GM18861 (cell line): ENCODE measurements around the gene FETUB.

Experiments
- ATAC-seq: cut with Tn5 transposase; IDR thresholded peaks from one replicate; pipeline ENCODE4 v1.9.1; 2021; ENCODE audit not compliant: unreplicated experiment

Gene FETUB

GRCh38 chr3:186612721-186613636 lies 27.2 kb upstream of the FETUB start, which contains the start of gene AHSG:
TSS of gene AHSG (plus strand) at chr3:186613060. CDS start at chr3:186613142, 82 bp downstream.
- ATAC-seq: no peak

- ATAC-seq: no peak
Measured at GRCh38 chr3:186613637-186614265, 26.4 kb upstream of the FETUB start.

- ATAC-seq: no peak
Measured at GRCh38 chr3:186614266-186614596, 26.0 kb upstream of the FETUB start.

GRCh38 chr3:186614597-186615483 lies 25.4 kb upstream of the FETUB start:
- ATAC-seq: no peak

GRCh38 chr3:186616299-186616617 lies 23.9 kb upstream of the FETUB start:
- ATAC-seq: no peak

GRCh38 chr3:186617036-186617946 lies 22.9 kb upstream of the FETUB start:
- ATAC-seq: peak; percentile 69

GRCh38 chr3:186618318-186618938 lies 21.8 kb upstream of the FETUB start:
- no peak for ATAC-seq

- ATAC-seq: no peak
Measured at GRCh38 chr3:186619787-186620212, 20.4 kb upstream of the FETUB start.

GRCh38 chr3:186620213-186621092 lies 19.7 kb upstream of the FETUB start:
- no peak for ATAC-seq

GRCh38 chr3:186621894-186622650 lies 18.1 kb upstream of the FETUB start:
- ATAC-seq: no peak

- ATAC-seq: no peak
Measured at GRCh38 chr3:186622651-186623310, 17.4 kb upstream of the FETUB start.

GRCh38 chr3:186624598-186624997 lies 15.6 kb upstream of the FETUB start:
- no peak for ATAC-seq

- no peak for ATAC-seq
Measured at GRCh38 chr3:186625600-186626042, 14.6 kb upstream of the FETUB start.

GRCh38 chr3:186626254-186626847 lies 13.8 kb upstream of the FETUB start:
- no peak for ATAC-seq

- no peak for ATAC-seq
Measured at GRCh38 chr3:186627852-186628414, 12.3 kb upstream of the FETUB start.

GRCh38 chr3:186628756-186629155 lies 11.4 kb upstream of the FETUB start:
- ATAC-seq: no peak
